H9 (cell line): ENCODE measurements around the gene DPP6. TPM values are rescaled to one million over a fixed set of nuclear protein-coding genes. Genes with fewer than 3 reads are reported as not detected.

Experiments used
- DNase-seq: peaks from one replicate; pipeline ENCODE4 v3.0.0-alpha.2; 2017
- H2AFZ ChIP-seq: one replicate; pipeline ENCODE4 v1.6.1; 2013; ENCODE audit warnings: mild to moderate bottlenecking, low read length, control low read depth, moderate library complexity
- H2AK5ac ChIP-seq: 2 replicates; pipeline ENCODE4 v1.6.1; 2013; ENCODE audit warnings: low read length, control low read depth, mixed read lengths; ENCODE audit not compliant: insufficient read length
- H2BK120ac ChIP-seq: one replicate; pipeline ENCODE4 v1.6.1; 2013; ENCODE audit warnings: low read depth, mild to moderate bottlenecking, low read length, control low read depth, inconsistent platforms; ENCODE audit not compliant: poor library complexity, severe bottlenecking
- H2BK12ac ChIP-seq: 2 replicates; pipeline ENCODE4 v1.6.1; 2013; ENCODE audit warnings: low read length, control low read depth, mixed read lengths, low read depth; ENCODE audit not compliant: insufficient read length
- H2BK15ac ChIP-seq: 2 replicates; pipeline ENCODE4 v1.6.1; 2013; ENCODE audit warnings: low read depth, low read length, control low read depth
- H2BK20ac ChIP-seq: one replicate; pipeline ENCODE4 v1.6.1; 2013; ENCODE audit warnings: low read depth, mild to moderate bottlenecking, low read length, control low read depth, inconsistent platforms; ENCODE audit not compliant: poor library complexity, severe bottlenecking
- H2BK5ac ChIP-seq: 2 replicates; pipeline ENCODE4 v1.6.1; 2013; ENCODE audit warnings: low read length, control low read depth, mixed read lengths; ENCODE audit not compliant: insufficient read length
- H3K14ac ChIP-seq: 2 replicates; pipeline ENCODE4 v1.6.1; 2013; ENCODE audit warnings: low read length, control low read depth; ENCODE audit not compliant: insufficient read depth
- H3K18ac ChIP-seq: 2 replicates; pipeline ENCODE4 v1.6.1; 2013; ENCODE audit warnings: low read depth, mild to moderate bottlenecking, mixed read lengths, low read length, control low read depth; ENCODE audit not compliant: insufficient read length
- H3K23ac ChIP-seq: 2 replicates; pipeline ENCODE4 v1.6.1; 2013; ENCODE audit warnings: low read length, control low read depth, mixed read lengths, low read depth; ENCODE audit not compliant: insufficient read length
- H3K23me2 ChIP-seq: 2 replicates; pipeline ENCODE4 v1.6.1; 2013; ENCODE audit warnings: low read depth, mild to moderate bottlenecking, mixed read lengths, low read length, control low read depth; ENCODE audit not compliant: insufficient read length, poor library complexity, severe bottlenecking
- H3K27ac ChIP-seq: 2 replicates; pipeline ENCODE4 v1.5.1; 2013; ENCODE audit warnings: low read length, control low read depth, mixed read lengths, low read depth; ENCODE audit not compliant: insufficient read length
- H3K27me3 ChIP-seq: 2 replicates; pipeline ENCODE4 v1.6.1; 2013; ENCODE audit warnings: low read length, control low read depth, inconsistent platforms; ENCODE audit not compliant: insufficient read depth
- H3K4ac ChIP-seq: 2 replicates; pipeline ENCODE4 v1.6.1; 2013; ENCODE audit warnings: low read depth, mild to moderate bottlenecking, control low read depth, inconsistent platforms, low read length, moderate library complexity
- H3K4me1 ChIP-seq: 2 replicates; pipeline ENCODE4 v1.6.1; 2013; ENCODE audit warnings: low read length, control low read depth, inconsistent platforms; ENCODE audit not compliant: insufficient read depth
- H3K4me2 ChIP-seq: 2 replicates; pipeline ENCODE4 v1.6.1; 2013; ENCODE audit warnings: low read length, control low read depth, mixed read lengths; ENCODE audit not compliant: insufficient read length, insufficient read depth
- H3K56ac ChIP-seq: 2 replicates; pipeline ENCODE4 v1.6.1; 2013; ENCODE audit warnings: low read depth, mild to moderate bottlenecking, mixed read lengths, low read length, control low read depth; ENCODE audit not compliant: insufficient read length
- H3K79me1 ChIP-seq: 2 replicates; pipeline ENCODE4 v1.6.1; 2013; ENCODE audit warnings: low read depth, mild to moderate bottlenecking, moderate library complexity, low read length, control low read depth, inconsistent platforms; ENCODE audit not compliant: insufficient read depth, poor library complexity, severe bottlenecking
- H3K79me2 ChIP-seq: 2 replicates; pipeline ENCODE4 v1.6.1; 2013; ENCODE audit warnings: low read length, control low read depth, inconsistent platforms; ENCODE audit not compliant: insufficient read depth
- H3K9ac ChIP-seq: 2 replicates; pipeline ENCODE4 v1.6.1; 2013; ENCODE audit warnings: low read length, control low read depth, mixed read lengths; ENCODE audit not compliant: insufficient read length; ENCODE audit errors: extremely low read depth
- H3K9me3 ChIP-seq: one replicate; pipeline ENCODE4 v1.6.1; 2013; ENCODE audit warnings: low read depth, low read length, inconsistent platforms; ENCODE audit not compliant: control insufficient read depth
- H3T11ph ChIP-seq: one replicate; pipeline ENCODE4 v1.6.1; 2013; ENCODE audit warnings: mild to moderate bottlenecking, low read length, control low read depth, inconsistent platforms
- H4K20me1 ChIP-seq: one replicate; pipeline ENCODE4 v1.6.1; 2013; ENCODE audit not compliant: control insufficient read depth, insufficient read length, insufficient read depth
- H4K5ac ChIP-seq: 2 replicates; pipeline ENCODE4 v1.6.1; 2013; ENCODE audit warnings: low read depth, mild to moderate bottlenecking, mixed read lengths, low read length, control low read depth; ENCODE audit not compliant: insufficient read length
- H4K8ac ChIP-seq: replicated peaks from 2 replicates; pipeline ENCODE4 v1.6.1; 2013; ENCODE audit warnings: low read length, control low read depth, mixed read lengths, low read depth; ENCODE audit not compliant: insufficient read length
- H4K91ac ChIP-seq: 2 replicates; pipeline ENCODE4 v1.6.1; 2013; ENCODE audit warnings: low read depth, mild to moderate bottlenecking, moderate library complexity, mixed read lengths, low read length, control low read depth; ENCODE audit not compliant: insufficient read length
- H3K27ac Mint-ChIP-seq, 3 experiments: 2 replicates in 2 of 3; 3 replicates in 1 of 3; pipeline ENCODE4 v1.8.0; 2020 to 2021; ENCODE audit warnings: mixed read lengths in 3 of 3, mild to moderate bottlenecking in 1 of 3, moderate library complexity in 1 of 3
- H3K27me3 Mint-ChIP-seq: 2 replicates; pipeline ENCODE4 v1.8.0; 2021; ENCODE audit warnings: low read depth, mild to moderate bottlenecking, moderate library complexity, mixed read lengths
- H3K36me3 Mint-ChIP-seq, 3 experiments: 2 replicates in 2 of 3; 3 replicates in 1 of 3; pipeline ENCODE4 v1.8.0; 2020 to 2021; ENCODE audit warnings: low read depth in 3 of 3, mixed read lengths in 3 of 3; ENCODE audit not compliant: insufficient read depth in 1 of 3
- H3K4me1 Mint-ChIP-seq, 2 experiments: 2 replicates each; pipeline ENCODE4 v1.8.0; 2020; ENCODE audit warnings: mixed read lengths in 2 of 2
- H3K4me3 Mint-ChIP-seq, 2 experiments: 2 replicates in 1 of 2; 3 replicates in 1 of 2; pipeline ENCODE4 v1.8.0; 2020 to 2021; ENCODE audit warnings: mild to moderate bottlenecking in 2 of 2, mixed read lengths in 2 of 2, moderate library complexity in 1 of 2
- H3K9me3 Mint-ChIP-seq, 2 experiments: 2 replicates in 1 of 2; 3 replicates in 1 of 2; pipeline ENCODE4 v1.8.0; 2020; ENCODE audit warnings: mild to moderate bottlenecking in 2 of 2, mixed read lengths in 2 of 2, moderate library complexity in 1 of 2
- CTCF ChIP-seq: fragments of 200-600 bp; sonication (generic); conservative IDR thresholded peaks from 3 replicates; pipeline ENCODE4 v1.8.0; 2021; ENCODE audit warnings: antibody characterized with exemption, mild to moderate bottlenecking
- WGBS: extraction: QIAGEN DNeasy Blood & Tissue Kit; methylation state at CpG from one replicate; pipeline ENCODE4 v1.1.7; 2013; ENCODE audit warnings: missing lambda C conversion rate, low lambda C conversion rate, mixed read lengths; ENCODE audit not compliant: insufficient read length; ENCODE audit errors: extremely low coverage; 5-methylcytosine and 5-hydroxymethylcytosine counted together
- total RNA-seq: library from RNA; stranded (reverse); gene quantifications from 2 replicates; pipeline ENCODE4 v1.2.1, GENCODE V29; 2021

Gene DPP6
- total RNA-seq, 1 experiment from 2014 or later = 4.5 TPM

GRCh38 chr7:154440651-154441050, 388.5 kb downstream of the DPP6 start:
- H2BK20ac ChIP-seq = no peak overlapping the region
- H3K79me1 ChIP-seq = no peaks in the 10 kb centered on the region
- no peak overlapping the region for H2BK15ac ChIP-seq
- peaks cover 12% of the 10 kb centered on the region in 2 experiments for H3K4me1 Mint-ChIP-seq
- H3K27ac ChIP-seq = no peak overlapping the region
- H2BK120ac ChIP-seq = no peak overlapping the region
- no peak overlapping the region for H2BK12ac ChIP-seq
- H3K9me3 ChIP-seq = no peaks in the 10 kb centered on the region
- H3K9me3 Mint-ChIP-seq = peaks cover 0 to 2% of the 10 kb centered on the region in 2 experiments; a peak in 2 of 5 replicates
- no peak overlapping the region for H3K23ac ChIP-seq
- no peak overlapping the region for H3K18ac ChIP-seq
- H3K14ac ChIP-seq = no peak overlapping the region
- no peak overlapping the region for H3K9ac ChIP-seq
- H3K4ac ChIP-seq = no peak overlapping the region
- no peak overlapping the region for H3K56ac ChIP-seq
- no peak overlapping the region for H2AK5ac ChIP-seq
- H4K5ac ChIP-seq = no peak overlapping the region
- H3K36me3 Mint-ChIP-seq = peaks cover 0 to 4% (median 0%) of the 10 kb centered on the region in 3 experiments; a peak in 2 of 7 replicates
- no peaks in the 10 kb centered on the region for H4K20me1 ChIP-seq
- H3K4me3 Mint-ChIP-seq = no peak overlapping the region
- no peaks in the 10 kb centered on the region for H3K23me2 ChIP-seq
- no peak overlapping the region for H3K4me2 ChIP-seq
- DNase-seq = no peak
- H3K79me2 ChIP-seq = no peaks in the 10 kb centered on the region
- H2AFZ ChIP-seq = no peak overlapping the region
- H4K8ac ChIP-seq = no peak overlapping the region
- H3K4me1 ChIP-seq = no peaks in the 10 kb centered on the region
- H3K27ac Mint-ChIP-seq = no peak overlapping the region
- no peak overlapping the region for H4K91ac ChIP-seq
- H3T11ph ChIP-seq = no peak overlapping the region
- H2BK5ac ChIP-seq = no peak overlapping the region
- no peaks in the 10 kb centered on the region for H3K27me3 ChIP-seq
- WGBS = no CpG with 5 or more reads among the region's 5 CpGs
- TF ChIP-seq CTCF = no peak
- no peaks in the 10 kb centered on the region for H3K27me3 Mint-ChIP-seq
